ENCODE measurements around the gene CHCHD1. TPM values are rescaled to one million over a fixed set of nuclear protein-coding genes. Genes with fewer than 3 reads are reported as not detected.
A peak's percentile ranks its signal among the peaks of the same experiment; 100 is the strongest.

The CHCHD1 gene
- total RNA-seq, 1 experiment from 2014 or later, result 238 TPM

- Histone ChIP-seq H3F3A (ENCODE audit: low read length, unreplicated experiment) (no peaks in the 10 kb centered on the region), H3K27ac (ENCODE audit: low read length) (no peak overlapping the region), H3K9me2 (replicated peaks; ENCODE audit: low read length) (no peaks in the 10 kb centered on the region), H3K9ac (ENCODE audit: low read length) (no peak overlapping the region), H3K27me3 (ENCODE audit: low read length) (no peaks in the 10 kb centered on the region), H4K20me1 (ENCODE audit: low read length) (no peaks in the 10 kb centered on the region), H3K79me2 (ENCODE audit: low read length) (no peaks in the 10 kb centered on the region), H3K4me3 (ENCODE audit: low read length) (no peak overlapping the region), H3K9me3 (ENCODE audit: low read length) (no peaks in the 10 kb centered on the region), H3K36me3 (ENCODE audit: low read depth, low read length) (peaks cover 77% of the 10 kb centered on the region), H3K4me1 (ENCODE audit: insufficient read depth, low read length) (no peaks in the 10 kb centered on the region), H2AFZ (ENCODE audit: low read length) (no peak overlapping the region), H3K4me2 (ENCODE audit: low read length) (no peak overlapping the region)
- ATAC-seq (no peak), DNase-seq (no peak)
- no TSS peak for BruUV-seq (replicated peaks)
- intact Hi-C loops (cut with micrococcal nuclease), result no loop called here
- TF ChIP-seq EZH2 (IDR thresholded peaks at IDR 0.05; ENCODE audit: low read length, unreplicated experiment), result no peak
- ChIA-PET POLR2A (ENCODE audit: unreplicated experiment) (interaction anchor here (0.6 kb wide), 1 partner anchor 16 kb away, joined by 15 read pairs; no protein-coding TSS in a partner anchor), CTCF (interaction anchor here (0.6 kb wide), 1 partner anchor 23 kb away, joined by 6 read pairs; no protein-coding TSS in a partner anchor)
Observed at GRCh38 chr10:73800560-73801252, 18.9 kb downstream of the CHCHD1 start.

- no peaks in the 10 kb centered on the region for H4K20me1 ChIP-seq (ENCODE audit: low read length)
- TSS peak; percentile 11 for BruUV-seq (replicated peaks)
- no peak overlapping the region for H3K27ac ChIP-seq (ENCODE audit: low read length)
- H3K4me2 ChIP-seq (ENCODE audit: low read length), result no peak overlapping the region
- H3F3A ChIP-seq (ENCODE audit: low read length, unreplicated experiment), result no peaks in the 10 kb centered on the region
- H3K27me3 ChIP-seq (ENCODE audit: low read length), result no peaks in the 10 kb centered on the region
- peaks cover 82% of the 10 kb centered on the region for H3K36me3 ChIP-seq (ENCODE audit: low read depth, low read length)
- H3K79me2 ChIP-seq (ENCODE audit: low read length), result no peaks in the 10 kb centered on the region
- TF ChIP-seq CTCF (conservative IDR thresholded peaks at IDR 0.05; ENCODE audit: low read depth, low read length) (no peak), EZH2 (IDR thresholded peaks at IDR 0.05; ENCODE audit: low read length, unreplicated experiment) (no peak), EZH2phosphoT487 (IDR thresholded peaks at IDR 0.05; ENCODE audit: borderline replicate concordance, low read length) (no peak)
- ATAC-seq (no peak), DNase-seq (no peak)
- no peak overlapping the region for H3K4me3 ChIP-seq (ENCODE audit: low read length)
- ChIA-PET POLR2A (ENCODE audit: unreplicated experiment) (no interaction called here), CTCF (interaction anchor here (0.6 kb wide), 1 partner anchor 23 kb away, joined by 6 read pairs; no protein-coding TSS in a partner anchor)
- no peaks in the 10 kb centered on the region for H3K9me3 ChIP-seq (ENCODE audit: low read length)
- no peaks in the 10 kb centered on the region for H3K4me1 ChIP-seq (ENCODE audit: insufficient read depth, low read length)
- intact Hi-C loops (cut with micrococcal nuclease), result no loop called here
- H3K9ac ChIP-seq (ENCODE audit: low read length), result no peak overlapping the region
- H3K9me2 ChIP-seq (replicated peaks; ENCODE audit: low read length), result no peaks in the 10 kb centered on the region
- no peak overlapping the region for H2AFZ ChIP-seq (ENCODE audit: low read length)
Observed at GRCh38 chr10:73801253-73801590, 19.4 kb downstream of the CHCHD1 start.

GRCh38 chr10:73802276-73802991 lies 20.6 kb downstream of the CHCHD1 start:
- Histone ChIP-seq H3K9ac (ENCODE audit: low read length) (no peak overlapping the region), H3K27ac (ENCODE audit: low read length) (no peak overlapping the region), H3K36me3 (ENCODE audit: low read depth, low read length) (peaks cover 80% of the 10 kb centered on the region), H3F3A (ENCODE audit: low read length, unreplicated experiment) (no peaks in the 10 kb centered on the region), H3K4me3 (ENCODE audit: low read length) (no peak overlapping the region), H3K4me1 (ENCODE audit: insufficient read depth, low read length) (no peaks in the 10 kb centered on the region), H3K9me2 (replicated peaks; ENCODE audit: low read length) (no peaks in the 10 kb centered on the region), H3K9me3 (ENCODE audit: low read length) (no peaks in the 10 kb centered on the region), H3K79me2 (ENCODE audit: low read length) (no peaks in the 10 kb centered on the region), H4K20me1 (ENCODE audit: low read length) (no peaks in the 10 kb centered on the region), H3K27me3 (ENCODE audit: low read length) (no peaks in the 10 kb centered on the region), H3K4me2 (ENCODE audit: low read length) (no peak overlapping the region), H2AFZ (ENCODE audit: low read length) (no peak overlapping the region)
- intact Hi-C loops (cut with micrococcal nuclease), result no loop called here
- ChIA-PET CTCF (no interaction called here), POLR2A (ENCODE audit: unreplicated experiment) (no interaction called here)
- BruUV-seq (replicated peaks), result TSS peak; percentile 3
- ATAC-seq (peak; percentile 8; the same call in 1 of the 2 replicates), DNase-seq (peak; percentile 59)
- TF ChIP-seq EZH2phosphoT487 (IDR thresholded peaks at IDR 0.05; ENCODE audit: borderline replicate concordance, low read length), result no peak
- TF ChIP-seq CTCF (conservative IDR thresholded peaks at IDR 0.05; ENCODE audit: low read depth, low read length), result peak; percentile 40; the same call in 1 of the 2 replicates

All from PC-3 (cell line).